Endodermal cell (in vitro differentiated cells): ENCODE results near the gene WDR35. TPM values are rescaled to one million over a fixed set of nuclear protein-coding genes. Genes with fewer than 3 reads are reported as not detected.

Source experiments
- DNase-seq: peaks from one replicate; pipeline ENCODE4 v3.0.0-alpha.2; 2017
- H3K27ac ChIP-seq: 2 replicates; pipeline ENCODE4 v1.5.1; 2013; ENCODE audit warnings: mild to moderate bottlenecking, low read depth, low read length, moderate library complexity
- H3K27me3 ChIP-seq: 2 replicates; pipeline ENCODE4 v1.6.1; 2013; ENCODE audit warnings: mild to moderate bottlenecking, low read length, moderate library complexity; ENCODE audit not compliant: insufficient read depth, control insufficient read depth, poor library complexity, severe bottlenecking
- H3K36me3 ChIP-seq: 2 replicates; pipeline ENCODE4 v1.7.0; 2013; ENCODE audit warnings: mild to moderate bottlenecking, low read length, moderate library complexity; ENCODE audit not compliant: control insufficient read depth, insufficient read depth
- H3K4me1 ChIP-seq: one replicate; pipeline ENCODE4 v1.7.0; 2013; ENCODE audit warnings: low read length; ENCODE audit not compliant: control insufficient read depth, insufficient read depth
- H3K4me3 ChIP-seq: 2 replicates; pipeline ENCODE4 v1.5.1; 2013; ENCODE audit warnings: mild to moderate bottlenecking, low read length, moderate library complexity
- H3K9ac ChIP-seq: 2 replicates; pipeline ENCODE4 v1.6.1; 2013; ENCODE audit warnings: mild to moderate bottlenecking, low read length, moderate library complexity; ENCODE audit not compliant: poor library complexity, severe bottlenecking; ENCODE audit errors: extremely low read depth
- H3K9me3 ChIP-seq: 2 replicates; pipeline ENCODE4 v1.6.1; 2013; ENCODE audit warnings: mild to moderate bottlenecking, low read length, moderate library complexity; ENCODE audit not compliant: control insufficient read depth
- H3K27ac Mint-ChIP-seq: 2 replicates; pipeline ENCODE4 v1.8.0; 2020; ENCODE audit warnings: mixed read lengths
- H3K27me3 Mint-ChIP-seq: 2 replicates; pipeline ENCODE4 v1.8.0; 2021; ENCODE audit warnings: mild to moderate bottlenecking, mixed read lengths; ENCODE audit not compliant: insufficient read depth
- H3K36me3 Mint-ChIP-seq: 2 replicates; pipeline ENCODE4 v1.8.0; 2020; ENCODE audit warnings: low read depth, mixed read lengths
- H3K4me1 Mint-ChIP-seq: 2 replicates; pipeline ENCODE4 v1.8.0; 2020; ENCODE audit warnings: mixed read lengths
- H3K4me3 Mint-ChIP-seq: 2 replicates; pipeline ENCODE4 v1.8.0; 2020; ENCODE audit warnings: mild to moderate bottlenecking, moderate library complexity, mixed read lengths
- H3K9me3 Mint-ChIP-seq: 2 replicates; pipeline ENCODE4 v1.8.0; 2020; ENCODE audit warnings: mild to moderate bottlenecking, mixed read lengths
- CTCF ChIP-seq: fragments of 200-600 bp; sonication (generic); conservative IDR thresholded peaks from 2 replicates; pipeline ENCODE4 v1.5.0; 2021; ENCODE audit warnings: antibody characterized with exemption, mild to moderate bottlenecking
- WGBS, 2 experiments: methylation state at CpG; one replicate each; pipeline versions ENCODE4 v1.1.5 to v1.1.7; 2013; ENCODE audit warnings: missing lambda C conversion rate in 2 of 2, mixed read lengths in 1 of 2; ENCODE audit not compliant: insufficient coverage in 1 of 2, insufficient read length in 1 of 2; 5-methylcytosine and 5-hydroxymethylcytosine counted together
- total RNA-seq, 2 donors: library from RNA; stranded (reverse); fragmentation: NEBNext Ultra II Directional in 1 of 2; extraction: Animal tissue kit (Norgen Biotek cat#: 25700) in 1 of 2; gene quantifications; 2 replicates in 1 of 2; 3 replicates in 1 of 2; pipeline ENCODE4 v1.2.1, GENCODE V29; 2021

Gene WDR35
- total RNA-seq, 2 donors from 2014 or later = 11.3 to 13.5 TPM

DNA sequence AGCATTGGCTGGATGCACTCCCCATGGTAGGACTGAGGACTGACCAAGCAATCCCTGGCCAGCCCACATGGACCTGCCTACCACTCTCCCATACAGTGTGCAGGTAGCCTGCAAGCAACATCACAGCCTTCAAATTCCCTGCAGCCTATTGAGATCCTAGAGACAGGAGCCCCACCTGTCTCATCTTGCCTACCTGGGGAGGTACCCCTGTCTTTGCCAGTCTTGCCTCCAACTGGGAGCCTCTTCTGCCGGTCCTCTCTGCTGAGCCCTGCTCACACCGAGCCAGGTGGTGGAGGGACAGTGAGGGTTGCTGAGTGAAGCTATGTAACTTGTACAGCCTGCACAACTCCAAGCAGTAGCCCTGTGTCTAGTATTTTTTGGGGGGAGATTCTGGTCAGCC, 118.1 kb downstream of the WDR35 start:
- H3K4me3 Mint-ChIP-seq = no peak overlapping the region
- Histone ChIP-seq H3K4me1 (no peaks in the 10 kb centered on the region), H3K27ac (no peak overlapping the region), H3K9ac (no peak overlapping the region), H3K36me3 (no peaks in the 10 kb centered on the region), H3K4me3 (no peak overlapping the region), H3K27me3 (peaks cover 42% of the 10 kb centered on the region), H3K9me3 (no peaks in the 10 kb centered on the region)
- peaks cover 45% of the 10 kb centered on the region for H3K27me3 Mint-ChIP-seq
- peak; percentile 19 for DNase-seq
- no peaks in the 10 kb centered on the region for H3K9me3 Mint-ChIP-seq
- H3K36me3 Mint-ChIP-seq = no peaks in the 10 kb centered on the region
- 88% methylated on average over 2 of the region's 2 CpGs; no CpG with 5 or more reads in 1 of the 2 experiments for WGBS, 2 experiments
- H3K4me1 Mint-ChIP-seq = peaks cover 4% of the 10 kb centered on the region
- no peak for TF ChIP-seq CTCF
- H3K27ac Mint-ChIP-seq = no peak overlapping the region

DNA sequence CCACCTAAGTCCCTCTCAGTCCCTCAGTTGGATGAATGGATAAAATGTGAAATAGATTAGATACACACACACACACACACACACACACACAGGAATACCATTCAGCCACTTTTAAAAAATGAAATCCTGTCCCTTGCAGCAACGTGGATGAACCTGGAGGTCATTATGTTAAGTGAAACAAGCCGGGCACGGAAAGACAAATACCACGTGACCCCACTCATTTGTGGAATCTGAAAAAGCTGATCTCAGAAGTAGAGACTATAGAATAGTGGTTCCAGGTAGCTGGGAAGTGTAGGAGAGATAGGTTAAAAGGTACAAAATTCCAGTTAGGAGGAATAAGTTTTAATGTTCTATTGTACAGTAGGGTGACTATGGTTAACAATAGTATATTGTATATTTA, 119.1 kb downstream of the WDR35 start:
- Histone ChIP-seq H3K4me3 (no peak overlapping the region), H3K27me3 (peaks cover 45% of the 10 kb centered on the region), H3K27ac (no peak overlapping the region), H3K9me3 (no peaks in the 10 kb centered on the region), H3K36me3 (no peaks in the 10 kb centered on the region), H3K9ac (no peak overlapping the region), H3K4me1 (no peaks in the 10 kb centered on the region)
- no peaks in the 10 kb centered on the region for H3K9me3 Mint-ChIP-seq
- no peak overlapping the region for H3K27ac Mint-ChIP-seq
- no peak for TF ChIP-seq CTCF
- WGBS, 2 experiments = 78 to 100% methylated on average over 1 to 4 of the region's 4 CpGs
- peaks cover 50% of the 10 kb centered on the region for H3K27me3 Mint-ChIP-seq
- DNase-seq = no peak
- no peak overlapping the region for H3K4me3 Mint-ChIP-seq
- no peaks in the 10 kb centered on the region for H3K36me3 Mint-ChIP-seq
- H3K4me1 Mint-ChIP-seq = peaks cover 4% of the 10 kb centered on the region

GRCh38 chr2:19868701-19869580, 121.0 kb downstream of the WDR35 start:
- 31 to 78% methylated on average over 11 to 52 of the region's 52 CpGs for WGBS, 2 experiments
- H3K27ac Mint-ChIP-seq = no peak overlapping the region
- peaks cover 59% of the 10 kb centered on the region for H3K27me3 Mint-ChIP-seq

More at GRCh38 chr2:19868701-19869580, 121.0 kb downstream of the WDR35 start:
- Histone ChIP-seq H3K4me1 (no peaks in the 10 kb centered on the region), H3K9me3 (no peaks in the 10 kb centered on the region), H3K4me3 (peak overlapping the region; percentile 49), H3K9ac (no peak overlapping the region), H3K27me3 (peaks cover 45% of the 10 kb centered on the region), H3K36me3 (no peaks in the 10 kb centered on the region), H3K27ac (no peak overlapping the region)
- Mint-ChIP-seq H3K36me3 (no peaks in the 10 kb centered on the region), H3K4me1 (peaks cover 4% of the 10 kb centered on the region), H3K9me3 (no peaks in the 10 kb centered on the region), H3K4me3 (peak overlapping the region; percentile 69)
- peak; percentile 85 for DNase-seq
- no peak for TF ChIP-seq CTCF
